Posterior vena cava (tissue), 2 donors: ENCODE results near the gene SART1. TPM values are rescaled to one million over a fixed set of nuclear protein-coding genes. Genes with fewer than 3 reads are reported as not detected.

Experiments used
- total RNA-seq, 2 donors: library from RNA; stranded (reverse); fragmentation: NEBNext Ultra II Directional; extraction: Animal tissue kit (Norgen Biotek cat#: 25700); gene quantifications; one replicate each; pipeline ENCODE4 v1.2.1, GENCODE V29; 2021
- donor health status: DM: yes; HTN: yes; CAD: no.
- donor health status: DM: yes; HTN: yes; CAD: no.

SART1 gene
- total RNA-seq, 2 donors from 2014 or later, result 41.1 to 46.2 TPM

Other genes starting within 250 kb of the SART1 start
- gene KAT5, start 249.5 kb upstream of the SART1 start, total RNA-seq, result 10 to 100 TPM; 62.3 to 65.0 TPM
- gene RNASEH2C, start 240.9 kb upstream of the SART1 start, total RNA-seq, result 10 to 100 TPM; 43.7 to 45.0 TPM
- 10 to 100 TPM; 10.7 to 15.3 TPM for gene AP5B1, start 180.8 kb upstream of the SART1 start, total RNA-seq
- gene OVOL1, start 174.7 kb upstream of the SART1 start, total RNA-seq, result not detected
- under 1 TPM; 0.52 to 0.65 TPM for gene SNX32, start 127.8 kb upstream of the SART1 start, total RNA-seq
- gene CFL1, start 103.6 kb upstream of the SART1 start, total RNA-seq, result 100 to 1,000 TPM; 697 to 707 TPM
- 10 to 100 TPM; 41.8 to 48.2 TPM for gene MUS81, start 101.3 kb upstream of the SART1 start, total RNA-seq
- gene EFEMP2, start 88.9 kb upstream of the SART1 start, total RNA-seq, result 100 to 1,000 TPM; 111 to 131 TPM
- 1 to 10 TPM; 1.4 to 1.8 TPM for gene CTSW, start 81.9 kb upstream of the SART1 start, total RNA-seq
- 10 to 100 TPM; 39.7 to 40.8 TPM for gene FIBP, start 73.3 kb upstream of the SART1 start, total RNA-seq
- 10 to 100 TPM; 31.8 to 36.7 TPM for gene CCDC85B, start 71.1 kb upstream of the SART1 start, total RNA-seq
- gene FOSL1, start 61.3 kb upstream of the SART1 start, total RNA-seq, result 10 to 100 TPM in 1 of 2 donors, 1 to 10 TPM in 1; 7.4 to 38.7 TPM
- gene C11orf68, start 42.7 kb upstream of the SART1 start, total RNA-seq, result 10 to 100 TPM; 35.7 to 36.0 TPM
- 10 to 100 TPM; 76.0 to 92.2 TPM for gene DRAP1, start 42.3 kb upstream of the SART1 start, total RNA-seq
- gene TSGA10IP, start 16.3 kb upstream of the SART1 start, total RNA-seq, result not detected
- 10 to 100 TPM; 24.8 to 24.9 TPM for gene EIF1AD, start 40.4 kb downstream of the SART1 start, total RNA-seq
- gene BANF1, start 40.8 kb downstream of the SART1 start, total RNA-seq, result 100 to 1,000 TPM; 115 to 119 TPM
- gene CST6, start 50.3 kb downstream of the SART1 start, total RNA-seq, result under 1 TPM in 1 of 2 donors, not detected in 1; 0.56 TPM
- gene CATSPER1, start 64.7 kb downstream of the SART1 start, total RNA-seq, result 1 to 10 TPM in 1 of 2 donors, under 1 TPM in 1; 0.24 to 1.1 TPM
- 1 to 10 TPM in 1 of 2 donors, under 1 TPM in 1; 0.74 to 1.2 TPM for gene GAL3ST3, start 87.4 kb downstream of the SART1 start, total RNA-seq
- gene SF3B2, start 90.6 kb downstream of the SART1 start, total RNA-seq, result 100 to 1,000 TPM; 117 to 140 TPM
- gene PACS1, start 108.5 kb downstream of the SART1 start, total RNA-seq, result 10 to 100 TPM; 65.1 to 84.1 TPM